Activated T-cell treated with anti-CD3 and anti-CD28 coated beads for 48 hours (primary cell): ENCODE results near the gene RNF152.
A peak's percentile ranks its signal among the peaks of the same experiment; 100 is the strongest.

Experiments
- DNase-seq: peaks from one replicate; pipeline ENCODE4 v3.0.0-alpha.2; 2020; ENCODE audit warnings: low read depth

Gene RNF152

GRCh38 chr18:61893971-61894750 lies 1.4 kb upstream of the RNF152 start:
- peak; percentile 64 for DNase-seq

GRCh38 chr18:61893309-61893970 lies 633 bp upstream of the RNF152 start:
- peak; percentile 6 for DNase-seq

- no peak for DNase-seq
Measured at GRCh38 chr18:61891894-61892293, 913 bp downstream of the RNF152 start.

- DNase-seq, result no peak
Measured at GRCh38 chr18:61891271-61891670, 1.5 kb downstream of the RNF152 start.

GRCh38 chr18:61890344-61890743 lies 2.5 kb downstream of the RNF152 start:
- DNase-seq, result no peak

- DNase-seq, result no peak
Measured at GRCh38 chr18:61889541-61889940, 3.3 kb downstream of the RNF152 start.

- DNase-seq, result no peak
Measured at GRCh38 chr18:61888622-61889021, 4.2 kb downstream of the RNF152 start.

- no peak for DNase-seq
Measured at GRCh38 chr18:61887838-61888237, 5.0 kb downstream of the RNF152 start.

GRCh38 chr18:61883547-61883946 lies 9.3 kb downstream of the RNF152 start:
- DNase-seq, result no peak

GRCh38 chr18:61882296-61883004 lies 10.4 kb downstream of the RNF152 start:
- DNase-seq, result no peak

- DNase-seq, result no peak
Measured at GRCh38 chr18:61876899-61877298, 15.9 kb downstream of the RNF152 start.

GRCh38 chr18:61870151-61870550 lies 22.7 kb downstream of the RNF152 start:
- no peak for DNase-seq

- DNase-seq, result no peak
Measured at GRCh38 chr18:61869636-61870035, 23.2 kb downstream of the RNF152 start.

- DNase-seq, result no peak
Measured at GRCh38 chr18:61865466-61866175, 27.2 kb downstream of the RNF152 start.

GRCh38 chr18:61861372-61861771 lies 31.4 kb downstream of the RNF152 start:
- no peak for DNase-seq

GRCh38 chr18:61860302-61860701 lies 32.5 kb downstream of the RNF152 start:
- no peak for DNase-seq

GRCh38 chr18:61859113-61859512 lies 33.7 kb downstream of the RNF152 start:
- no peak for DNase-seq

- no peak for DNase-seq
Measured at GRCh38 chr18:61856678-61857077, 36.1 kb downstream of the RNF152 start.

GRCh38 chr18:61855449-61856378 lies 37.1 kb downstream of the RNF152 start:
- DNase-seq, result no peak

- DNase-seq, result no peak
Measured at GRCh38 chr18:61854578-61855448, 38.0 kb downstream of the RNF152 start.
